H9 (cell line): ENCODE measurements around the gene CRACDL. TPM values are rescaled to one million over a fixed set of nuclear protein-coding genes. Genes with fewer than 3 reads are reported as not detected.

Experiments used
- DNase-seq: peaks from one replicate; pipeline ENCODE4 v3.0.0-alpha.2; 2017
- H2AFZ ChIP-seq: one replicate; pipeline ENCODE4 v1.6.1; 2013; ENCODE audit warnings: mild to moderate bottlenecking, low read length, control low read depth, moderate library complexity
- H2AK5ac ChIP-seq: 2 replicates; pipeline ENCODE4 v1.6.1; 2013; ENCODE audit warnings: low read length, control low read depth, mixed read lengths; ENCODE audit not compliant: insufficient read length
- H2BK120ac ChIP-seq: one replicate; pipeline ENCODE4 v1.6.1; 2013; ENCODE audit warnings: low read depth, mild to moderate bottlenecking, low read length, control low read depth, inconsistent platforms; ENCODE audit not compliant: poor library complexity, severe bottlenecking
- H2BK12ac ChIP-seq: 2 replicates; pipeline ENCODE4 v1.6.1; 2013; ENCODE audit warnings: low read length, control low read depth, mixed read lengths, low read depth; ENCODE audit not compliant: insufficient read length
- H2BK15ac ChIP-seq: 2 replicates; pipeline ENCODE4 v1.6.1; 2013; ENCODE audit warnings: low read depth, low read length, control low read depth
- H2BK20ac ChIP-seq: one replicate; pipeline ENCODE4 v1.6.1; 2013; ENCODE audit warnings: low read depth, mild to moderate bottlenecking, low read length, control low read depth, inconsistent platforms; ENCODE audit not compliant: poor library complexity, severe bottlenecking
- H2BK5ac ChIP-seq: 2 replicates; pipeline ENCODE4 v1.6.1; 2013; ENCODE audit warnings: low read length, control low read depth, mixed read lengths; ENCODE audit not compliant: insufficient read length
- H3K14ac ChIP-seq: 2 replicates; pipeline ENCODE4 v1.6.1; 2013; ENCODE audit warnings: low read length, control low read depth; ENCODE audit not compliant: insufficient read depth
- H3K18ac ChIP-seq: 2 replicates; pipeline ENCODE4 v1.6.1; 2013; ENCODE audit warnings: low read depth, mild to moderate bottlenecking, mixed read lengths, low read length, control low read depth; ENCODE audit not compliant: insufficient read length
- H3K23ac ChIP-seq: 2 replicates; pipeline ENCODE4 v1.6.1; 2013; ENCODE audit warnings: low read length, control low read depth, mixed read lengths, low read depth; ENCODE audit not compliant: insufficient read length
- H3K23me2 ChIP-seq: 2 replicates; pipeline ENCODE4 v1.6.1; 2013; ENCODE audit warnings: low read depth, mild to moderate bottlenecking, mixed read lengths, low read length, control low read depth; ENCODE audit not compliant: insufficient read length, poor library complexity, severe bottlenecking
- H3K27ac ChIP-seq: 2 replicates; pipeline ENCODE4 v1.5.1; 2013; ENCODE audit warnings: low read length, control low read depth, mixed read lengths, low read depth; ENCODE audit not compliant: insufficient read length
- H3K27me3 ChIP-seq: 2 replicates; pipeline ENCODE4 v1.6.1; 2013; ENCODE audit warnings: low read length, control low read depth, inconsistent platforms; ENCODE audit not compliant: insufficient read depth
- H3K4ac ChIP-seq: 2 replicates; pipeline ENCODE4 v1.6.1; 2013; ENCODE audit warnings: low read depth, mild to moderate bottlenecking, control low read depth, inconsistent platforms, low read length, moderate library complexity
- H3K4me1 ChIP-seq: 2 replicates; pipeline ENCODE4 v1.6.1; 2013; ENCODE audit warnings: low read length, control low read depth, inconsistent platforms; ENCODE audit not compliant: insufficient read depth
- H3K4me2 ChIP-seq: 2 replicates; pipeline ENCODE4 v1.6.1; 2013; ENCODE audit warnings: low read length, control low read depth, mixed read lengths; ENCODE audit not compliant: insufficient read length, insufficient read depth
- H3K56ac ChIP-seq: 2 replicates; pipeline ENCODE4 v1.6.1; 2013; ENCODE audit warnings: low read depth, mild to moderate bottlenecking, mixed read lengths, low read length, control low read depth; ENCODE audit not compliant: insufficient read length
- H3K79me1 ChIP-seq: 2 replicates; pipeline ENCODE4 v1.6.1; 2013; ENCODE audit warnings: low read depth, mild to moderate bottlenecking, moderate library complexity, low read length, control low read depth, inconsistent platforms; ENCODE audit not compliant: insufficient read depth, poor library complexity, severe bottlenecking
- H3K79me2 ChIP-seq: 2 replicates; pipeline ENCODE4 v1.6.1; 2013; ENCODE audit warnings: low read length, control low read depth, inconsistent platforms; ENCODE audit not compliant: insufficient read depth
- H3K9ac ChIP-seq: 2 replicates; pipeline ENCODE4 v1.6.1; 2013; ENCODE audit warnings: low read length, control low read depth, mixed read lengths; ENCODE audit not compliant: insufficient read length; ENCODE audit errors: extremely low read depth
- H3K9me3 ChIP-seq: one replicate; pipeline ENCODE4 v1.6.1; 2013; ENCODE audit warnings: low read depth, low read length, inconsistent platforms; ENCODE audit not compliant: control insufficient read depth
- H3T11ph ChIP-seq: one replicate; pipeline ENCODE4 v1.6.1; 2013; ENCODE audit warnings: mild to moderate bottlenecking, low read length, control low read depth, inconsistent platforms
- H4K20me1 ChIP-seq: one replicate; pipeline ENCODE4 v1.6.1; 2013; ENCODE audit not compliant: control insufficient read depth, insufficient read length, insufficient read depth
- H4K5ac ChIP-seq: 2 replicates; pipeline ENCODE4 v1.6.1; 2013; ENCODE audit warnings: low read depth, mild to moderate bottlenecking, mixed read lengths, low read length, control low read depth; ENCODE audit not compliant: insufficient read length
- H4K8ac ChIP-seq: replicated peaks from 2 replicates; pipeline ENCODE4 v1.6.1; 2013; ENCODE audit warnings: low read length, control low read depth, mixed read lengths, low read depth; ENCODE audit not compliant: insufficient read length
- H4K91ac ChIP-seq: 2 replicates; pipeline ENCODE4 v1.6.1; 2013; ENCODE audit warnings: low read depth, mild to moderate bottlenecking, moderate library complexity, mixed read lengths, low read length, control low read depth; ENCODE audit not compliant: insufficient read length
- H3K27ac Mint-ChIP-seq, 3 experiments: 2 replicates in 2 of 3; 3 replicates in 1 of 3; pipeline ENCODE4 v1.8.0; 2020 to 2021; ENCODE audit warnings: mixed read lengths in 3 of 3, mild to moderate bottlenecking in 1 of 3, moderate library complexity in 1 of 3
- H3K27me3 Mint-ChIP-seq: 2 replicates; pipeline ENCODE4 v1.8.0; 2021; ENCODE audit warnings: low read depth, mild to moderate bottlenecking, moderate library complexity, mixed read lengths
- H3K36me3 Mint-ChIP-seq, 3 experiments: 2 replicates in 2 of 3; 3 replicates in 1 of 3; pipeline ENCODE4 v1.8.0; 2020 to 2021; ENCODE audit warnings: low read depth in 3 of 3, mixed read lengths in 3 of 3; ENCODE audit not compliant: insufficient read depth in 1 of 3
- H3K4me1 Mint-ChIP-seq, 2 experiments: 2 replicates each; pipeline ENCODE4 v1.8.0; 2020; ENCODE audit warnings: mixed read lengths in 2 of 2
- H3K4me3 Mint-ChIP-seq, 2 experiments: 2 replicates in 1 of 2; 3 replicates in 1 of 2; pipeline ENCODE4 v1.8.0; 2020 to 2021; ENCODE audit warnings: mild to moderate bottlenecking in 2 of 2, mixed read lengths in 2 of 2, moderate library complexity in 1 of 2
- H3K9me3 Mint-ChIP-seq, 2 experiments: 2 replicates in 1 of 2; 3 replicates in 1 of 2; pipeline ENCODE4 v1.8.0; 2020; ENCODE audit warnings: mild to moderate bottlenecking in 2 of 2, mixed read lengths in 2 of 2, moderate library complexity in 1 of 2
- CTCF ChIP-seq: fragments of 200-600 bp; sonication (generic); conservative IDR thresholded peaks from 3 replicates; pipeline ENCODE4 v1.8.0; 2021; ENCODE audit warnings: antibody characterized with exemption, mild to moderate bottlenecking
- WGBS: extraction: QIAGEN DNeasy Blood & Tissue Kit; methylation state at CpG from one replicate; pipeline ENCODE4 v1.1.7; 2013; ENCODE audit warnings: missing lambda C conversion rate, low lambda C conversion rate, mixed read lengths; ENCODE audit not compliant: insufficient read length; ENCODE audit errors: extremely low coverage; 5-methylcytosine and 5-hydroxymethylcytosine counted together
- total RNA-seq: library from RNA; stranded (reverse); gene quantifications from 2 replicates; pipeline ENCODE4 v1.2.1, GENCODE V29; 2021

The CRACDL gene
- total RNA-seq, 1 experiment from 2014 or later: 0.48 TPM

- Histone ChIP-seq H2AK5ac (no peak overlapping the region), H3K9me3 (no peaks in the 10 kb centered on the region), H3K9ac (no peak overlapping the region), H3K56ac (no peak overlapping the region), H3K23ac (no peak overlapping the region), H4K20me1 (no peaks in the 10 kb centered on the region), H2BK120ac (no peak overlapping the region), H3K18ac (no peak overlapping the region), H3K79me2 (no peaks in the 10 kb centered on the region), H3K27ac (no peak overlapping the region), H3K4me2 (no peak overlapping the region), H2BK20ac (no peak overlapping the region), H4K5ac (no peak overlapping the region), H2BK15ac (no peak overlapping the region), H3K27me3 (no peaks in the 10 kb centered on the region), H3K23me2 (no peaks in the 10 kb centered on the region), H3K4ac (no peak overlapping the region), H3T11ph (no peak overlapping the region), H2BK12ac (no peak overlapping the region), H2AFZ (no peak overlapping the region), H2BK5ac (no peak overlapping the region), H3K79me1 (no peaks in the 10 kb centered on the region), H4K8ac (no peak overlapping the region), H4K91ac (no peak overlapping the region), H3K4me1 (no peaks in the 10 kb centered on the region), H3K14ac (no peak overlapping the region)
- TF ChIP-seq CTCF: no peak
- H3K36me3 Mint-ChIP-seq: no peaks in the 10 kb centered on the region; a peak in 1 of 7 replicates
- no CpG with 5 or more reads among the region's 8 CpGs for WGBS
- no peak overlapping the region for H3K27ac Mint-ChIP-seq
- no peaks in the 10 kb centered on the region for H3K9me3 Mint-ChIP-seq
- H3K27me3 Mint-ChIP-seq: peaks cover 7% of the 10 kb centered on the region; the same call in 1 of the 2 replicates
- no peaks in the 10 kb centered on the region for H3K4me1 Mint-ChIP-seq
- no peak for DNase-seq
- H3K4me3 Mint-ChIP-seq: no peak overlapping the region
Measured at GRCh38 chr2:98947554-98947953, 11.5 kb upstream of the CRACDL start.
